HCT116 (cell line): ENCODE measurements around the gene CUX1. TPM values are rescaled to one million over a fixed set of nuclear protein-coding genes. Genes with fewer than 3 reads are reported as not detected.

Experiments used
- ATAC-seq: fragments of 200-7000 bp; cut with Tn5 transposase; 2 replicates; pipeline ENCODE4 v1.9.1; 2020; ENCODE audit warnings: mild to moderate bottlenecking, moderate library complexity
- BruUV-seq: library from RNA; stranded (reverse); fragments of 400-500 nt; replicated peaks from 2 replicates; lab custom pipeline; 2021; lab: Mats Ljungman, UMichigan
- CTCF ChIA-PET: fragments of 300-600 bp; sonication (Branson Sonifier 250); formaldehyde crosslinking; loops from one replicate; lab custom pipeline; 2021; ENCODE audit warnings: antibody characterized with exemption; lab: Charles Lee
- POLR2A ChIA-PET: fragments of 300-600, 350-600 bp; sonication (Branson Sonifier 250); formaldehyde crosslinking; loops from one replicate; lab custom pipeline; 2021; ENCODE audit warnings: antibody characterized with exemption; lab: Charles Lee
- RAD21 ChIA-PET, 2 experiments: fragments of 300-600 bp; sonication (Branson Sonifier 250); formaldehyde crosslinking; loops; one replicate each; lab custom pipeline; 2023; ENCODE audit warnings: low total read pairs in 2 of 2; ENCODE audit not compliant: uncharacterized antibody in 2 of 2, unreplicated experiment in 2 of 2, low non-redundant PET in 1 of 2; lab: Charles Lee
- DNase-seq: peaks from one replicate; pipeline ENCODE4 v3.0.0-alpha.2; 2010; ENCODE audit warnings: low read depth, low spot score
- H2AFZ ChIP-seq: fragments of 200-600 bp; shearing (Covaris generic), sonication (generic); 2 replicates; pipeline ENCODE4 v1.6.1; 2017; ENCODE audit warnings: low read depth, mixed run types, mixed read lengths, antibody characterized with exemption, low read length; ENCODE audit not compliant: poor library complexity, severe bottlenecking
- H3K27ac ChIP-seq: 2 replicates; pipeline ENCODE4 v1.5.1; 2012; ENCODE audit warnings: low read depth, low read length
- H3K27me3 ChIP-seq: fragments of 200-600 bp; sonication (generic); 2 replicates; pipeline ENCODE4 v1.6.1; 2016; ENCODE audit warnings: mixed run types, low read length, mixed read lengths; ENCODE audit not compliant: insufficient read depth
- H3K36me3 ChIP-seq, 2 experiments: fragments of 200-500 bp in 1 of 2; fragments of 200-600 bp in 1 of 2; sonication (Bioruptor generic) in 1 of 2; sonication (generic) in 1 of 2; 2 replicates each; pipeline versions ENCODE4 v1.5.1 to v1.6.1; 2014 to 2016; ENCODE audit warnings: low read length in 2 of 2, inconsistent platforms in 1 of 2, mixed read lengths in 1 of 2, mixed run types in 1 of 2; ENCODE audit not compliant: insufficient read depth in 2 of 2, control insufficient read depth in 1 of 2
- H3K4me1 ChIP-seq, 2 experiments: fragments of 200-600 bp in 1 of 2; sonication (generic) in 1 of 2; 2 replicates each; pipeline versions ENCODE4 v1.5.1 to v1.6.1; 2012 to 2017; ENCODE audit warnings: low read length in 2 of 2, inconsistent platforms in 1 of 2, mild to moderate bottlenecking in 1 of 2, mixed read lengths in 1 of 2, mixed run types in 1 of 2, moderate library complexity in 1 of 2; ENCODE audit not compliant: insufficient read depth in 2 of 2, control insufficient read depth in 1 of 2
- H3K4me2 ChIP-seq: fragments of 200-600 bp; sonication (generic); 2 replicates; pipeline ENCODE4 v1.6.1; 2017; ENCODE audit warnings: mixed run types, low read length, mixed read lengths
- H3K4me3 ChIP-seq, 2 experiments: fragments of 200-600 bp in 1 of 2; sonication (generic) in 1 of 2; replicated peaks in 1 of 2; 2 replicates each; pipeline ENCODE4 v1.5.1; 2011 to 2016; ENCODE audit warnings: low read length in 2 of 2, control low read depth in 1 of 2, low read depth in 1 of 2, mild to moderate bottlenecking in 1 of 2, mixed read lengths in 1 of 2, mixed run types in 1 of 2
- H3K79me2 ChIP-seq: fragments of 200-600 bp; sonication (generic); 2 replicates; pipeline ENCODE4 v1.6.1; 2017; ENCODE audit warnings: mild to moderate bottlenecking, mixed run types, low read length, moderate library complexity, mixed read lengths; ENCODE audit not compliant: insufficient read depth
- H3K9ac ChIP-seq: fragments of 200-600 bp; sonication (generic); 2 replicates; pipeline ENCODE4 v1.6.1; 2016; ENCODE audit warnings: low read length, mixed read lengths
- H3K9me2 ChIP-seq: fragments of 200-600 bp; sonication (generic), shearing (Covaris generic); 2 replicates; pipeline ENCODE4 v1.6.1; 2017; ENCODE audit warnings: mixed run types, mild to moderate bottlenecking, moderate library complexity; ENCODE audit not compliant: insufficient read depth
- H3K9me3 ChIP-seq, 2 experiments: fragments of 200-500 bp in 1 of 2; fragments of 200-600 bp in 1 of 2; sonication (Bioruptor generic) in 1 of 2; sonication (generic) in 1 of 2; 2 replicates each; pipeline ENCODE4 v1.6.1; 2014 to 2017; ENCODE audit warnings: low read length in 2 of 2, mixed read lengths in 2 of 2, inconsistent platforms in 1 of 2, low read depth in 1 of 2, mild to moderate bottlenecking in 1 of 2, mixed run types in 1 of 2, moderate library complexity in 1 of 2; ENCODE audit not compliant: control insufficient read depth in 1 of 2, insufficient read depth in 1 of 2
- H4K20me1 ChIP-seq: fragments of 200-600 bp; sonication (generic), shearing (Covaris generic); 2 replicates; pipeline ENCODE4 v1.6.1; 2017; ENCODE audit warnings: mixed run types, mild to moderate bottlenecking, moderate library complexity; ENCODE audit not compliant: insufficient read depth
- CBX3 ChIP-seq: IDR thresholded peaks from 2 replicates; pipeline ENCODE4 v1.6.1; 2012; ENCODE audit warnings: low read depth
- CEBPB ChIP-seq: IDR thresholded peaks from 2 replicates; pipeline ENCODE4 v1.6.1; 2012; ENCODE audit warnings: low read depth
- EGR1 ChIP-seq: IDR thresholded peaks from 2 replicates; pipeline ENCODE4 v1.6.1; 2012; ENCODE audit warnings: low read depth
- ELF1 ChIP-seq: IDR thresholded peaks from 2 replicates; pipeline ENCODE4 v1.6.1; 2012; ENCODE audit warnings: low read depth, borderline replicate concordance
- JUND ChIP-seq: IDR thresholded peaks from 2 replicates; pipeline ENCODE4 v1.6.1; 2012
- MAX ChIP-seq: IDR thresholded peaks from 2 replicates; pipeline ENCODE4 v1.6.1; 2012
- POLR2AphosphoS5 ChIP-seq: IDR thresholded peaks from 2 replicates; pipeline ENCODE4 v1.6.1; 2011; ENCODE audit warnings: mild to moderate bottlenecking, low read depth, low read length, moderate library complexity
- SRF ChIP-seq: IDR thresholded peaks from 2 replicates; pipeline ENCODE4 v1.6.1; 2012; ENCODE audit warnings: low read depth
- TCF7L2 ChIP-seq: IDR thresholded peaks from 2 replicates; pipeline ENCODE4 v1.7.0; 2011; ENCODE audit warnings: borderline replicate concordance, inconsistent platforms; ENCODE audit not compliant: insufficient read depth, insufficient read length; ENCODE audit errors: extremely low read depth
- YY1 ChIP-seq: IDR thresholded peaks from 2 replicates; pipeline ENCODE4 v1.6.1; 2011; ENCODE audit warnings: low read length, low read depth, moderate library complexity, mild to moderate bottlenecking; ENCODE audit not compliant: insufficient replicate concordance; ENCODE audit errors: extremely low read depth
- ZFX ChIP-seq: fragments of 450-650 bp; IDR thresholded peaks from 2 replicates; pipeline ENCODE4 v1.6.1; 2017
- ZNF274 ChIP-seq: fragments of 200-500 bp; sonication (Bioruptor generic); IDR thresholded peaks from 2 replicates; pipeline ENCODE4 v1.6.1; 2014; ENCODE audit warnings: mild to moderate bottlenecking, low read depth, low read length, inconsistent platforms
- intact Hi-C: fragments of 100-400 bp; cut with micrococcal nuclease; formaldehyde crosslinking; loops from 2 replicates; pipeline ENCODE4 v1.10.0; 2022
- total RNA-seq: library from RNA; stranded (reverse); gene quantifications from one replicate; pipeline ENCODE4 v1.2.1, GENCODE V29; 2021; ENCODE audit not compliant: unreplicated experiment
- TF ChIP-seq, protein P1 (sequence below): IDR thresholded peaks from 2 replicates; pipeline ENCODE4 v1.6.1; 2011; ENCODE audit warnings: mild to moderate bottlenecking, low read length, moderate library complexity; ENCODE audit not compliant: insufficient replicate concordance; ENCODE audit errors: extremely low read depth
- TF ChIP-seq, protein P2 (sequence below), 3 experiments: fragments of 200-600 bp in 1 of 3; sonication (generic) in 1 of 3; IDR thresholded peaks in 2 of 3; conservative IDR thresholded peaks in 1 of 3; 2 replicates each; pipeline ENCODE4 v1.5.1; 2012 to 2017; ENCODE audit warnings: low read depth in 2 of 3, low read length in 2 of 3, antibody characterized with exemption in 1 of 3, borderline replicate concordance in 1 of 3, control low read depth in 1 of 3, mild to moderate bottlenecking in 1 of 3, mixed read lengths in 1 of 3, mixed run types in 1 of 3, moderate library complexity in 1 of 3; ENCODE audit not compliant: insufficient read depth in 1 of 3

The CUX1 gene
- total RNA-seq, 1 experiment from 2014 or later: 68.9 TPM

GRCh38 chr7:102047167-102047566 lies 229.7 kb downstream of the CUX1 start:
- CTCF ChIA-PET: no interaction called here
- Histone ChIP-seq H4K20me1 (no peaks in the 10 kb centered on the region), H3K36me3 (no peaks in the 10 kb centered on the region), H3K27me3 (no peaks in the 10 kb centered on the region), H2AFZ (no peak overlapping the region), H3K4me3 (no peak overlapping the region), H3K9me2 (no peaks in the 10 kb centered on the region), H3K27ac (no peak overlapping the region), H3K9me3 (no peaks in the 10 kb centered on the region), H3K4me2 (no peak overlapping the region), H3K9ac (no peak overlapping the region)
- DNase-seq (no peak), ATAC-seq (no peak)
- POLR2A ChIA-PET: no interaction called here
- no TSS peak for BruUV-seq
- intact Hi-C loops: no loop called here
- RAD21 ChIA-PET: no interaction called here
- TF ChIP-seq CBX3 (no peak), SRF (no peak), TCF7L2 (no peak), POLR2AphosphoS5 (no peak), CEBPB (no peak), ZFX (no peak), ZNF274 (no peak), EGR1 (no peak), ELF1 (no peak), MAX (no peak), YY1 (no peak), JUND (no peak)
- TF ChIP-seq, protein P1, sequence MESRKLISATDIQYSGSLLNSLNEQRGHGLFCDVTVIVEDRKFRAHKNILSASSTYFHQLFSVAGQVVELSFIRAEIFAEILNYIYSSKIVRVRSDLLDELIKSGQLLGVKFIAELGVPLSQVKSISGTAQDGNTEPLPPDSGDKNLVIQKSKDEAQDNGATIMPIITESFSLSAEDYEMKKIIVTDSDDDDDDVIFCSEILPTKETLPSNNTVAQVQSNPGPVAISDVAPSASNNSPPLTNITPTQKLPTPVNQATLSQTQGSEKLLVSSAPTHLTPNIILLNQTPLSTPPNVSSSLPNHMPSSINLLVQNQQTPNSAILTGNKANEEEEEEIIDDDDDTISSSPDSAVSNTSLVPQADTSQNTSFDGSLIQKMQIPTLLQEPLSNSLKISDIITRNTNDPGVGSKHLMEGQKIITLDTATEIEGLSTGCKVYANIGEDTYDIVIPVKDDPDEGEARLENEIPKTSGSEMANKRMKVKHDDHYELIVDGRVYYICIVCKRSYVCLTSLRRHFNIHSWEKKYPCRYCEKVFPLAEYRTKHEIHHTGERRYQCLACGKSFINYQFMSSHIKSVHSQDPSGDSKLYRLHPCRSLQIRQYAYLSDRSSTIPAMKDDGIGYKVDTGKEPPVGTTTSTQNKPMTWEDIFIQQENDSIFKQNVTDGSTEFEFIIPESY: no peak
- TF ChIP-seq, protein P2, sequence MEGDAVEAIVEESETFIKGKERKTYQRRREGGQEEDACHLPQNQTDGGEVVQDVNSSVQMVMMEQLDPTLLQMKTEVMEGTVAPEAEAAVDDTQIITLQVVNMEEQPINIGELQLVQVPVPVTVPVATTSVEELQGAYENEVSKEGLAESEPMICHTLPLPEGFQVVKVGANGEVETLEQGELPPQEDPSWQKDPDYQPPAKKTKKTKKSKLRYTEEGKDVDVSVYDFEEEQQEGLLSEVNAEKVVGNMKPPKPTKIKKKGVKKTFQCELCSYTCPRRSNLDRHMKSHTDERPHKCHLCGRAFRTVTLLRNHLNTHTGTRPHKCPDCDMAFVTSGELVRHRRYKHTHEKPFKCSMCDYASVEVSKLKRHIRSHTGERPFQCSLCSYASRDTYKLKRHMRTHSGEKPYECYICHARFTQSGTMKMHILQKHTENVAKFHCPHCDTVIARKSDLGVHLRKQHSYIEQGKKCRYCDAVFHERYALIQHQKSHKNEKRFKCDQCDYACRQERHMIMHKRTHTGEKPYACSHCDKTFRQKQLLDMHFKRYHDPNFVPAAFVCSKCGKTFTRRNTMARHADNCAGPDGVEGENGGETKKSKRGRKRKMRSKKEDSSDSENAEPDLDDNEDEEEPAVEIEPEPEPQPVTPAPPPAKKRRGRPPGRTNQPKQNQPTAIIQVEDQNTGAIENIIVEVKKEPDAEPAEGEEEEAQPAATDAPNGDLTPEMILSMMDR (IDR thresholded peaks at IDR 0.05 in 2 of 3, conservative IDR thresholded peaks at IDR 0.05 in 1 of 3; ENCODE audit: borderline replicate concordance in 1 of 3, insufficient read depth in 1 of 3, low read depth in 2 of 3, low read length in 2 of 3): no peak
- TF ChIP-seq, all 23 proteins: peak for 0
- Histone ChIP-seq H3K4me1 (peaks cover 38 to 55% of the 10 kb centered on the region in 2 experiments), H3K79me2 (peaks cover 6% of the 10 kb centered on the region; the same call in 1 of the 2 replicates)
